Bronchial epithelial cell (primary cell): ENCODE measurements around the gene SUPT4H1. TPM values are rescaled to one million over a fixed set of nuclear protein-coding genes. Genes with fewer than 3 reads are reported as not detected.

ENCODE experiments used
- DNase-seq: peaks from one replicate; pipeline ENCODE4 v3.0.0-alpha.2; 2010; ENCODE audit warnings: low read depth
- FAIRE-seq: peaks from 2 replicates; lab custom pipeline; 2011; peaks lifted over from hg19 to GRCh38; lab: Jason Lieb, UNC
- H3K27me3 ChIP-seq: 2 replicates; pipeline ENCODE4 v1.5.1; 2011; ENCODE audit warnings: low read length; ENCODE audit not compliant: control insufficient read depth, insufficient read depth
- H3K36me3 ChIP-seq: 2 replicates; pipeline ENCODE4 v1.5.1; 2011; ENCODE audit warnings: low read length; ENCODE audit not compliant: control insufficient read depth, insufficient read depth
- H3K4me3 ChIP-seq: 2 replicates; pipeline ENCODE4 v1.5.1; 2011; ENCODE audit warnings: mild to moderate bottlenecking, low read depth, low read length, control low read depth
- total RNA-seq: library from RNA; depleted of rRNA; stranded (reverse); fragments of >200 nt; gene quantifications from 2 replicates; pipeline ENCODE4 v1.2.1, GENCODE V29; 2014
- TF ChIP-seq, protein P1 (sequence below): IDR thresholded peaks from 2 replicates; pipeline ENCODE4 v1.5.1; 2011; ENCODE audit warnings: mild to moderate bottlenecking, moderate library complexity, low read length, control low read depth, inconsistent platforms; ENCODE audit not compliant: insufficient read depth, severe bottlenecking

SUPT4H1 gene
- total RNA-seq, 1 donor from 2014 or later, result 52.1 TPM

- TF ChIP-seq, protein P1, sequence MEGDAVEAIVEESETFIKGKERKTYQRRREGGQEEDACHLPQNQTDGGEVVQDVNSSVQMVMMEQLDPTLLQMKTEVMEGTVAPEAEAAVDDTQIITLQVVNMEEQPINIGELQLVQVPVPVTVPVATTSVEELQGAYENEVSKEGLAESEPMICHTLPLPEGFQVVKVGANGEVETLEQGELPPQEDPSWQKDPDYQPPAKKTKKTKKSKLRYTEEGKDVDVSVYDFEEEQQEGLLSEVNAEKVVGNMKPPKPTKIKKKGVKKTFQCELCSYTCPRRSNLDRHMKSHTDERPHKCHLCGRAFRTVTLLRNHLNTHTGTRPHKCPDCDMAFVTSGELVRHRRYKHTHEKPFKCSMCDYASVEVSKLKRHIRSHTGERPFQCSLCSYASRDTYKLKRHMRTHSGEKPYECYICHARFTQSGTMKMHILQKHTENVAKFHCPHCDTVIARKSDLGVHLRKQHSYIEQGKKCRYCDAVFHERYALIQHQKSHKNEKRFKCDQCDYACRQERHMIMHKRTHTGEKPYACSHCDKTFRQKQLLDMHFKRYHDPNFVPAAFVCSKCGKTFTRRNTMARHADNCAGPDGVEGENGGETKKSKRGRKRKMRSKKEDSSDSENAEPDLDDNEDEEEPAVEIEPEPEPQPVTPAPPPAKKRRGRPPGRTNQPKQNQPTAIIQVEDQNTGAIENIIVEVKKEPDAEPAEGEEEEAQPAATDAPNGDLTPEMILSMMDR, result no peak
- no peak for FAIRE-seq
- Histone ChIP-seq H3K27me3 (no peaks in the 10 kb centered on the region), H3K36me3 (peaks cover 20% of the 10 kb centered on the region), H3K4me3 (no peak overlapping the region)
- no peak for DNase-seq
Observed at GRCh38 chr17:58363457-58364185, 11.6 kb upstream of the SUPT4H1 start.

GRCh38 chr17:58362368-58363014, 10.5 kb upstream of the SUPT4H1 start:
- FAIRE-seq, result no peak
- H3K36me3 ChIP-seq, result peaks cover 29% of the 10 kb centered on the region
- DNase-seq, result no peak

GRCh38 chr17:58360296-58361063, 8.5 kb upstream of the SUPT4H1 start:
- peaks cover 35% of the 10 kb centered on the region for H3K36me3 ChIP-seq
- DNase-seq (no peak), FAIRE-seq (no peak)
- no peaks in the 10 kb centered on the region for H3K27me3 ChIP-seq
- TF ChIP-seq, protein P1, result no peak
- no peak overlapping the region for H3K4me3 ChIP-seq

More at GRCh38 chr17:58362368-58363014, 10.5 kb upstream of the SUPT4H1 start:
- Histone ChIP-seq H3K27me3 (no peaks in the 10 kb centered on the region), H3K4me3 (no peak overlapping the region)
- TF ChIP-seq, protein P1, result no peak

DNA sequence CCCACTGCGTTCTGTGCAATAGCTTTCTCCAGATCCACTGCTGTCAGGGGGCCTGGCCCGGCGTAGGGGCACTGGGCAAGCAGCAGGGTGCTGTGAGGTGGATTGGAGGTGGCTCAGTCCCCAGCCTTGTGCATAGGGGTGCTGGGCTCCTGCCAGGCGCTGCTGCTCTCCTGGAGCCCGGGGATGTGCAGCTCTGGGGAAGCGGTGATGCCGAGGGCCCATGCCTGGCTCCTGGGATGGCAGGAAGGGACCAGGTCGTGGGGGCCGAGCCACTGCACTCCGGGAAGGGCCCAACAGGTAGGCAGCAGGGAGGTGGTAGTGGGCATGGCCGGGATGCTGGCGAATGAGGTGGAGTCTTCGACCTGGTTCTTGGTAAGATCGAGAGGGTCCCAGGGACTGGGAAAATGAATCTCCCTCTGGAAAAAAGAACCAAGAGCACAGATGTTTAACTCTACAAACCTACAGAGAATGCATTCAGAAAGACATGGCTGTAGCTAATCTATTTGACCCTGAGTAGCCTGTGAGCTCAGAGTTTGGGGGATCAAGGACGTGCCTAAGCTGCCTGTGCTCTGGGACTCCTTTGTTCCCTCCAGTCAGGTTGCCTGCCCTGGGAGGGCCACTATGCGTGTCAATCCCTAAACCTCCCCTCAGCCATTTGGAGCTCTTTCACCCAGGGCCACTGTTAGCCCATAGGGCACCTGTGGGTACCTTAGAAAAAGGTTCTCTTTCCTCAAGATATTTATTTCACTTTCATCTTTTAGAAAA, 6.6 kb upstream of the SUPT4H1 start:
- Histone ChIP-seq H3K27me3 (no peaks in the 10 kb centered on the region), H3K36me3 (peaks cover 37% of the 10 kb centered on the region), H3K4me3 (no peak overlapping the region)
- TF ChIP-seq, protein P1, result no peak
- no peak for DNase-seq
- no peak for FAIRE-seq
